NCI-H2171 treated with DMSO at 0.1 percent for 48 hours (cell line): ENCODE measurements around the gene SBK1.
"Not testable (repeated sequence)": the region's sequence is repeated elsewhere in the genome, so short reads cannot be mapped to it uniquely, and the experiment has no call there.

ENCODE experiments used
- DNase-seq: peaks from one replicate; lab custom pipeline; 2025; lab: John Stamatoyannopoulos, UW

Gene SBK1

GRCh38 chr16:28335678-28336077 lies 43.4 kb downstream of the SBK1 start:
- not testable (repeated sequence) for DNase-seq

- not testable (repeated sequence) for DNase-seq
These were observed 44.8 kb downstream of the SBK1 start for GRCh38 chr16:28336940-28337710.

- not testable (repeated sequence) for DNase-seq
These were observed 45.9 kb downstream of the SBK1 start for GRCh38 chr16:28338230-28338629.

DNA sequence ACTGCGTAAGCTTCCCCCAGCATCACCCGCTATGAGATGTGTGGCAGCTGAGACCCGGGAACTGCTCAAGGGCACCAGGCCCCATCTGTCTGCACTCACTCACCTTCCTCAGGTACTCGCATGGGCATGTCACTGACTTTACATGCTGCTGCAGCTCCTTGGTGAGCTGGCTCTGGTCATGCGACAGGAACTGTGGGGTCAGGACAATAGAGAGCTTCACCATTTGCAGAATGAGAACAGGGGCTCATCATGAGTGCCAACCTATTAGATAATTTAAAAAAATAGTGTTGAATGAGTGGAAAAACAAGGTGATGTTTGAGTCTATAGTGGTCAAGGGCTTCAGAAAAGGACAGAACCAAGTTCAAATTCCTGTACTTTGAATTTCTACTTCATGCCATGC lies 70.3 kb downstream of the SBK1 start:
- not testable (repeated sequence) for DNase-seq

DNA sequence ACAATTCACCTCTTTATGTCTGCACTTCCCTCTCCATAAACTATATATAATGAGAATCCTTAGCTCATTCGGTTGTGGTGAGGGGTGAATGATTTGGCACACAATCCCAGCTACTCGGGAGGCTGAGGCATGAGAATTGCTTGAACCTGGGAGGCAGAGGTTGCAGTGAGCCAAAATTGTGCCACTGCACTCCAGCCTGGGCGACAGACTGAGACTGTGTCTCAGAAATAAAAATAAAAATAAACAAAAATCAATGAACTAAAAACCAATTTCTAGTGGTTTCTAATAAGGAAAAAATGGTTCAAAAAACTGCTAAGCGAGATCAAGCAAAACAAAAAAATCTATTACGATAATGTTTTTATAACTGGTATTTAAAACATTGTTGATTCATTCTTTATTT lies 71.1 kb downstream of the SBK1 start, which contains the start of gene NPIPB6:
TSS of gene NPIPB6 (minus strand) at position 101 of the 400 bp plus-strand sequence. CDS start 686 bp downstream, outside the sequence.
- not testable (repeated sequence) for DNase-seq

- DNase-seq = not testable (repeated sequence)
These were observed 72.2 kb downstream of the SBK1 start for GRCh38 chr16:28364268-28365173.

- not testable (repeated sequence) for DNase-seq
These were observed 75.6 kb downstream of the SBK1 start for GRCh38 chr16:28367926-28368325.
